Bronchial epithelial cell (primary cell): ENCODE results near the gene KRTAP20-2. TPM values are rescaled to one million over a fixed set of nuclear protein-coding genes. Genes with fewer than 3 reads are reported as not detected.

Experiments used
- DNase-seq: peaks from one replicate; pipeline ENCODE4 v3.0.0-alpha.2; 2010; ENCODE audit warnings: low read depth
- FAIRE-seq: peaks from 2 replicates; lab custom pipeline; 2011; peaks lifted over from hg19 to GRCh38; lab: Jason Lieb, UNC
- H3K27me3 ChIP-seq: 2 replicates; pipeline ENCODE4 v1.5.1; 2011; ENCODE audit warnings: low read length; ENCODE audit not compliant: control insufficient read depth, insufficient read depth
- H3K36me3 ChIP-seq: 2 replicates; pipeline ENCODE4 v1.5.1; 2011; ENCODE audit warnings: low read length; ENCODE audit not compliant: control insufficient read depth, insufficient read depth
- H3K4me3 ChIP-seq: 2 replicates; pipeline ENCODE4 v1.5.1; 2011; ENCODE audit warnings: mild to moderate bottlenecking, low read depth, low read length, control low read depth
- total RNA-seq: library from RNA; depleted of rRNA; stranded (reverse); fragments of >200 nt; gene quantifications from 2 replicates; pipeline ENCODE4 v1.2.1, GENCODE V29; 2014
- TF ChIP-seq, protein P1 (sequence below): IDR thresholded peaks from 2 replicates; pipeline ENCODE4 v1.5.1; 2011; ENCODE audit warnings: mild to moderate bottlenecking, moderate library complexity, low read length, control low read depth, inconsistent platforms; ENCODE audit not compliant: insufficient read depth, severe bottlenecking

The KRTAP20-2 gene
- total RNA-seq, result not detected in 2 replicates

DNA sequence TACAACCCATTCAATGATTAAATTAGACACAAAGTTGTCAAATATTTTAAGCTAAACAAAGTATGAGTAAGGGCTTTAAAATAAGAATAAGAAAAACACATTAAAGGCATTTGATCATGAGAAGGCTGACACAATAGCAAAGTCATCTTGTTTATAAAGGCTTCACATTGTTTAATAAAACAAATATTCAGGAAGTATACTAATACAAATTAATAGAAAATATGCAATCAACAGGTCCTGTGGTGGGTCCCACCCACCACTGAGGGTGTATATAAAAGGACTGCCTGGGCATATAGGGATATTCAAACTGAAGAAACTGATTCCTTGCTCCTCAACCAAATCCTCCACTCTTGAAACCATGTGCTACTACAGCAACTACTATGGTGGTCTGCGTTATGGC, at the start of gene KRTAP20-2:
KRTAP20-2 (plus strand) TSS at position 301 of the 400 bp plus-strand sequence; CDS start at position 359, 58 bp downstream.
- FAIRE-seq, result no peak
- Histone ChIP-seq H3K36me3 (no peaks in the 10 kb centered on the region), H3K27me3 (no peaks in the 10 kb centered on the region), H3K4me3 (no peak within 1 kb of the TSS)
- DNase-seq, result no peak
- TF ChIP-seq, protein P1, sequence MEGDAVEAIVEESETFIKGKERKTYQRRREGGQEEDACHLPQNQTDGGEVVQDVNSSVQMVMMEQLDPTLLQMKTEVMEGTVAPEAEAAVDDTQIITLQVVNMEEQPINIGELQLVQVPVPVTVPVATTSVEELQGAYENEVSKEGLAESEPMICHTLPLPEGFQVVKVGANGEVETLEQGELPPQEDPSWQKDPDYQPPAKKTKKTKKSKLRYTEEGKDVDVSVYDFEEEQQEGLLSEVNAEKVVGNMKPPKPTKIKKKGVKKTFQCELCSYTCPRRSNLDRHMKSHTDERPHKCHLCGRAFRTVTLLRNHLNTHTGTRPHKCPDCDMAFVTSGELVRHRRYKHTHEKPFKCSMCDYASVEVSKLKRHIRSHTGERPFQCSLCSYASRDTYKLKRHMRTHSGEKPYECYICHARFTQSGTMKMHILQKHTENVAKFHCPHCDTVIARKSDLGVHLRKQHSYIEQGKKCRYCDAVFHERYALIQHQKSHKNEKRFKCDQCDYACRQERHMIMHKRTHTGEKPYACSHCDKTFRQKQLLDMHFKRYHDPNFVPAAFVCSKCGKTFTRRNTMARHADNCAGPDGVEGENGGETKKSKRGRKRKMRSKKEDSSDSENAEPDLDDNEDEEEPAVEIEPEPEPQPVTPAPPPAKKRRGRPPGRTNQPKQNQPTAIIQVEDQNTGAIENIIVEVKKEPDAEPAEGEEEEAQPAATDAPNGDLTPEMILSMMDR, result no peak

DNA sequence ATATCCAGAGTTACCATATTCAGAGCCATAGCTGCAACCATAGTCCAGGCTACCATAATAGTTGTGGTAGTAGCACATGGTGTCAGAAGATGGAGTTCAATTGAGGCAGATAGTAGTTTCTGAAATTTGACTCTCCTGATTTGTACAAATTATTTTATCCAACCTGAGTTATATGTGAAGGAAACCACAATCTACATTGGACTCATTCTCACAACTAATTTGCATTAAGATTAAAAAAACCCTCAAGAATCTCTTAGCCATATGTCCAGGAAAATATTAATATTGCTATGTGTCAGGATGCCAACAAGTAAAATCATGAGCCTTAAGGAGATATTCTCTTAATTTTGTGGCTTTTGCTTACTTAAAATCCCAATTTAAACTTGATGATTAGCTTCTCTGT, 44.7 kb upstream of the KRTAP20-2 start, which contains the start of gene KRTAP22-2:
KRTAP22-2 (minus strand) TSS at position 101 of the 400 bp plus-strand sequence.
- no peak within 1 kb of the TSS for H3K4me3 ChIP-seq
- TF ChIP-seq, protein P1, result no peak
- DNase-seq (no peak), FAIRE-seq (no peak)
- H3K36me3 ChIP-seq, result no peaks in the 10 kb centered on the region
- H3K27me3 ChIP-seq, result no peaks in the 10 kb centered on the region

DNA sequence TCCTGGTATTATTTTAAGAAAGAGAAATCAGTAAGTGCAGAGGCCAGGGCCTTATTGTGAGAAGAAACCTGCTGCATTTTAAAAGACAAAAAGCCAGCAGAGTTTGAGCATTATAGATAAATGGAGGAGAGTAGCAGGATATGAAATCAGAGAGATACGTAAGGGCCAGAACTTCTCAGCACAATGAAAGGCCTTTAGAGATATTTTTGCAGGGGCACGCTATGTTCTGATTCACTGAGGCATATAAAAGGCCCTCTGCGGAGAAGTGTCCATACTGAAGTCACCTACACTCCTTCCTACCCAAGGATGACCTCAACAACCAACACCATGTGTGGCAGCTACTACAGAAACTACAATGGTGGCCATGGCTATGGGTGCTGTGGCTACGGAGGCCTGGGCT, 42.9 kb upstream of the KRTAP20-2 start, which contains the start of gene KRTAP6-3:
KRTAP6-3 (plus strand) TSS at position 301 of the 400 bp plus-strand sequence; CDS start at position 307, 6 bp downstream.
- FAIRE-seq (no peak), DNase-seq (no peak)
- H3K4me3 ChIP-seq, result no peak within 1 kb of the TSS
- H3K36me3 ChIP-seq, result no peaks in the 10 kb centered on the region
- TF ChIP-seq, protein P1, result no peak
- H3K27me3 ChIP-seq, result no peaks in the 10 kb centered on the region

DNA sequence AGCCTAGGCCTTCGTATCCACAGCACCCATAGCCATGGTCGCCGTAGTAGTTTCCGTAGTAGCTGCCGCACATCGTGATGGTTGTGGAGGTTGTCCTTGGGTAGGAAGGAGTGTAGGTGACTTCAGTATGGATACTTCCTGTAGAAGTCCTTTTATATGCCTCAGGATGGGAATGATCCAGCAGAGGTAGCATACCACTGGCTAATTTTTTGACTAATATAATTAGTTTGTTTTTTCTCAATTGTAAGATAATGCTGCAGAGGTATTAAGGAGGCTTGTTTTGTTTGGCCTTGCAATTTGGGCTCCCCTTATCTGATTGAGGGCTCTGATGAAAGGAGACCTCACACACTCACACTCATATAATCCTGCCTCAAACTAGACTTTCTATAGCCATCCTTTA, 36.2 kb upstream of the KRTAP20-2 start, which contains the start of gene KRTAP6-2:
KRTAP6-2 (minus strand) TSS at position 101 of the 400 bp plus-strand sequence; CDS start at position 73, 28 bp downstream.
- DNase-seq, result no peak
- FAIRE-seq, result no peak
- no peaks in the 10 kb centered on the region for H3K27me3 ChIP-seq
- no peak within 1 kb of the TSS for H3K4me3 ChIP-seq
- TF ChIP-seq, protein P1, result no peak
- no peaks in the 10 kb centered on the region for H3K36me3 ChIP-seq

DNA sequence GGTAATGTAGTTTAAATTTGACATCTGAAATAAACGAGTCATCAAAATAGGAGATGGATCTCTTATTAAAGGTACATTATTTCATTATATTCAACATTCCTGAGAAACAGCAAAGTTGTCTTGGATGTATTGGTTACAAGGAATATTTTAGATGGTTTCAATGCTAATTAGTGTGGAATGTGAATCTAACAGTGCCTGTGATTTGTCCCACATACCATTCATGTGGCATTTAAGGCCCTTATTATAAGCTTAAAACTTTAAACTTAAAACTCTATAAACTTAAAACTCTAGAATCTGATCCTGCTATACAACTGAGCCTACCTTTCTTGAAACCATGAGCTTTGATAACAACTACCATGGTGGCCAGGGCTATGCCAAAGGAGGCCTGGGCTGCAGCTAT, 34.2 kb upstream of the KRTAP20-2 start, which contains the start of gene KRTAP22-1:
KRTAP22-1 (plus strand) TSS at position 301 of the 400 bp plus-strand sequence.
- Histone ChIP-seq H3K4me3 (no peak within 1 kb of the TSS), H3K27me3 (no peaks in the 10 kb centered on the region), H3K36me3 (no peaks in the 10 kb centered on the region)
- DNase-seq (no peak), FAIRE-seq (no peak)
- TF ChIP-seq, protein P1, result no peak

DNA sequence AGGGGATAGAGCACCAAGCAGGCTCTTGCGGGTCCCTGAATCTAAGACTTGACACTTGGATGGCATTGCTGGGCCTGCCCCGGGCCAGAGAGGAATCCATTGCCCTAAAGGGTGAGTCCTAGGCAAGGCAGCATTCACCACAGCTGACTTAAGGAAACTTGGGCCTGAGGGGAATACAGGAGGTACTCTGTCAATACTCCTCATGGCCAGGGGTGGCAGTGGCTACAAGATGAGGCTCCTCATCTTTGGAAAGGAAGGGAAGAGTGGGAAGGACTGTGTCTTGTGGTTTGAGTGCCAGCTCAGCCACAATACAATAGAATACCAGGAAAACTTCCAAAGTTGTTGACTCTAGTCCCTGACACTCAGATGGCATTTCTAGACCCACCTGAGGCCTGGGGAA, 29.0 kb upstream of the KRTAP20-2 start:
- TF ChIP-seq, protein P1, result no peak
- FAIRE-seq, result no peak
- H3K27me3 ChIP-seq, result no peaks in the 10 kb centered on the region
- no peak overlapping the region for H3K4me3 ChIP-seq
- no peak for DNase-seq
- no peaks in the 10 kb centered on the region for H3K36me3 ChIP-seq
